ENCODE data around the gene OR2T10. TPM values are rescaled to one million over a fixed set of nuclear protein-coding genes. Genes with fewer than 3 reads are reported as not detected.

Gene OR2T10
- total RNA-seq, 1 donor from 2014 or later = 3.1 TPM

DNA sequence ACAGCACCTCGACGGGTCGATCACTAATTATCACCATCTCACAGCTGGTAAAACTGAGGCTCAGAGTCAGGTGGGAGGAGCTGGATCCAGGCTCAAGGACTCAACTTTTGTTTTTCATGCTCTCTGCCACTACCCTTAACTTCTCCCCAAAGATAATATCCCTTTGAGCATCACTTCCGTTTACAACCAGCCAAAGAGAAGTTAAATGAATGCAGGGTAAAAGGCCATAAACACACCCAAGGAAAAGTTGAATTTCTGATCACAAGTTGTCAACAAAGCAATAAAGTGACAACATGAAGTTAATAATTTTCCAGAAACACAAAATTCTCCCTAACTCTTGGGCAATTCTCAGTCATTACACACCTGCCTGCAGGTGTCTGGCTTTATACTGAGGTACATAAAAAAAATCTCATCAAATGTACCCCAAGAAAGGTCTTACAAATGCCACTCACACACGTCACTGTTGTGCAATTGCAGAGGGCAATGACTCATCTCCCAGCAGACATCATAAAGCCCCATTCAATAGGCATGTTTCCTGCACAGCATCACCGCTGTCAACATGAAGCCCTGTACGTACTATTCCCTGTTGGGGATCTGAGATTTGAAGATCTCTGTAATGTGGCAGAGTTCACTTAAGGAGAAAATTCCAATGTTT, 34.0 kb upstream of the OR2T10 start:
- Mint-ChIP-seq H3K4me1 (peaks cover 11% of the 10 kb centered on the region), H3K27me3 (no peaks in the 10 kb centered on the region), H3K36me3 (ENCODE audit: low read depth) (no peaks in the 10 kb centered on the region), H3K27ac (no peak overlapping the region), H3K4me3 (no peak overlapping the region), H3K9me3 (no peaks in the 10 kb centered on the region)
- DNase-seq (no peak), ATAC-seq (ENCODE audit: low read depth) (peak; percentile 37)
- CTCF ChIA-PET = no interaction called here
- intact Hi-C loops (cut with micrococcal nuclease) = loop anchor here (5.0 kb wide), 1 partner anchor 174 kb away; no protein-coding TSS in a partner anchor
- TF ChIP-seq, protein P1, sequence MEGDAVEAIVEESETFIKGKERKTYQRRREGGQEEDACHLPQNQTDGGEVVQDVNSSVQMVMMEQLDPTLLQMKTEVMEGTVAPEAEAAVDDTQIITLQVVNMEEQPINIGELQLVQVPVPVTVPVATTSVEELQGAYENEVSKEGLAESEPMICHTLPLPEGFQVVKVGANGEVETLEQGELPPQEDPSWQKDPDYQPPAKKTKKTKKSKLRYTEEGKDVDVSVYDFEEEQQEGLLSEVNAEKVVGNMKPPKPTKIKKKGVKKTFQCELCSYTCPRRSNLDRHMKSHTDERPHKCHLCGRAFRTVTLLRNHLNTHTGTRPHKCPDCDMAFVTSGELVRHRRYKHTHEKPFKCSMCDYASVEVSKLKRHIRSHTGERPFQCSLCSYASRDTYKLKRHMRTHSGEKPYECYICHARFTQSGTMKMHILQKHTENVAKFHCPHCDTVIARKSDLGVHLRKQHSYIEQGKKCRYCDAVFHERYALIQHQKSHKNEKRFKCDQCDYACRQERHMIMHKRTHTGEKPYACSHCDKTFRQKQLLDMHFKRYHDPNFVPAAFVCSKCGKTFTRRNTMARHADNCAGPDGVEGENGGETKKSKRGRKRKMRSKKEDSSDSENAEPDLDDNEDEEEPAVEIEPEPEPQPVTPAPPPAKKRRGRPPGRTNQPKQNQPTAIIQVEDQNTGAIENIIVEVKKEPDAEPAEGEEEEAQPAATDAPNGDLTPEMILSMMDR (IDR thresholded peaks at IDR 0.05) = no peak
- POLR2A ChIA-PET = no interaction called here

GRCh38 chr1:248630551-248630950, 33.1 kb upstream of the OR2T10 start:
- Mint-ChIP-seq H3K4me1 (peaks cover 11% of the 10 kb centered on the region), H3K27ac (no peak overlapping the region), H3K27me3 (no peaks in the 10 kb centered on the region), H3K36me3 (ENCODE audit: low read depth) (no peaks in the 10 kb centered on the region), H3K4me3 (no peak overlapping the region), H3K9me3 (no peaks in the 10 kb centered on the region)
- TF ChIP-seq, protein P1 (IDR thresholded peaks at IDR 0.05) = no peak
- POLR2A ChIA-PET = no interaction called here
- DNase-seq = no peak
- no peak for ATAC-seq (ENCODE audit: low read depth)
- intact Hi-C loops (cut with micrococcal nuclease) = loop anchor here (5.0 kb wide), 1 partner anchor 173 kb away; no protein-coding TSS in a partner anchor
- CTCF ChIA-PET = interaction anchor here (1.4 kb wide), 1 partner anchor 175 kb away, joined by 3 read pairs; no protein-coding TSS in a partner anchor

DNA sequence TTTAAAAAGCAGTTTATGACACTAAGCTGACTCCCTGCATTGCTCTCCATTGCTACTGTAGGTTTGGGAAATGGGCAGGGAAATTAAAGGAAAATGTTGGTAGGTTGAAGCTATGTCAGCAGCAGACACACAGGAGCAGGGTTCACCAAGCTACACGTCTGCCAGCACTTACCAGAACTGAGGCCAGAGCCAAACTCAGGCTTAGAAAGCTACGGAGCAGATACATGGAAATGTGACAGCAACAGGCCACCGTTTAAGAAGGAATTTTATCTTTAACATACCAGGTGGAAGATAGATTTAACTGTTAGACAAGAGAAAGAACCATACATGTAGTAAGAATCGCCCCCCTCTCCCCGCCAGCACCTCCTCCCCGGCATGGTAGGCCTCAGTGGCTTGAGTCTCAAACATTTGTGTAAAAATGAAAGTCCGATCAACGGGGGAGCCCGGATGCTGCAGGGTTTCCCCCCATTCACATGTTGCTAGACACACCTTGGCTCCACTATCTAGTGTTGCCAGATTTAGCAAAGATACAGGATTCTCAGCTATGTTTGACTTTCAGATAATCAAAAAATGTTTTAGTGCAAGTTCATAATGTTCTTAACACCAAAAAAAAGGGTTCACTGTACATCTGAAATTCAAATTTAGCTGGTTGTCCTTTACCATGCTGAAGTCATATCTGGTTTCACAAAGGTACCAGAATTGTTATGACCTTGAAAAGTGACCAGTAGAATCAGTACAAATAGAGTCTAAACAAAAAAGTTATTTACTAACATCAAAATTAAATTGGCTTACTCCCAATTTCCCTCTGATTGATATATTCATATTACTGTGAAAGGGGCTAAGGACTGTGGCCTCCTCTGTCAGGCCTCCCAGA, 30.7 kb upstream of the OR2T10 start:
- Mint-ChIP-seq H3K4me3 (no peak overlapping the region), H3K9me3 (no peaks in the 10 kb centered on the region), H3K27me3 (no peaks in the 10 kb centered on the region), H3K36me3 (ENCODE audit: low read depth) (no peaks in the 10 kb centered on the region), H3K27ac (no peak overlapping the region), H3K4me1 (peaks cover 11% of the 10 kb centered on the region)
- ATAC-seq (ENCODE audit: low read depth) = peak; percentile 54
- intact Hi-C loops (cut with micrococcal nuclease) = no loop called here
- TF ChIP-seq, protein P1 (IDR thresholded peaks at IDR 0.05) = no peak
- POLR2A ChIA-PET = interaction anchor here (0.7 to 0.8 kb wide), 2 partner anchors 76 to 129 kb away, joined by 4 read pairs; no protein-coding TSS in a partner anchor
- DNase-seq = no peak
- CTCF ChIA-PET = interaction anchor here (0.7 to 1.0 kb wide), 4 partner anchors 9 to 178 kb away, joined by 3 to 5 read pairs (median 4); no protein-coding TSS in a partner anchor

DNA sequence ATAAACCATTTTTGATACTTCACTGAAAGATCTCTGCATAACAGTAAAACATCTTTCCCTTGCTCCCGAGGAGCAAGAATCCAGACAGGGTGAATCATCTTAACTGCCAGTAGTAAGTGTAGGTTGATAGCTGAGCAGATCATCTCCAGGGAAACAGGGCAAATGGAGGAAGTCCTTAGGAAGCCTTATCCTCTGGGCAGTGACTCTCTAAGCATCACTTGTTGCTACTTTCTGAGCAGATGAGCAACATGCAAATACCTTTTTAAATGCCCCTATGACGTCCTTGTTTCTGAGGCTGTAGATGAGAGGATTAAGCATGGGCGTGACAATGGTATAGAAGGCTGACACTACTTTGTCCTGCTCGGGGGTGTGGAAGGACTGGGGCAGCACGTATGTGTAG, 28.5 kb upstream of the OR2T10 start:
- intact Hi-C loops (cut with micrococcal nuclease) = no loop called here
- ATAC-seq (ENCODE audit: low read depth) (no peak), DNase-seq (no peak)
- ChIA-PET POLR2A (no interaction called here), CTCF (interaction anchor here (5.1 to 11.4 kb wide), 2 partner anchors 63 to 181 kb away, joined by 67 to 218 read pairs; no protein-coding TSS in a partner anchor)
- Mint-ChIP-seq H3K27me3 (no peaks in the 10 kb centered on the region), H3K36me3 (ENCODE audit: low read depth) (no peaks in the 10 kb centered on the region), H3K27ac (no peak overlapping the region), H3K4me3 (no peak overlapping the region), H3K4me1 (peaks cover 18% of the 10 kb centered on the region), H3K9me3 (no peaks in the 10 kb centered on the region)
- TF ChIP-seq, protein P1 (IDR thresholded peaks at IDR 0.05) = no peak

DNA sequence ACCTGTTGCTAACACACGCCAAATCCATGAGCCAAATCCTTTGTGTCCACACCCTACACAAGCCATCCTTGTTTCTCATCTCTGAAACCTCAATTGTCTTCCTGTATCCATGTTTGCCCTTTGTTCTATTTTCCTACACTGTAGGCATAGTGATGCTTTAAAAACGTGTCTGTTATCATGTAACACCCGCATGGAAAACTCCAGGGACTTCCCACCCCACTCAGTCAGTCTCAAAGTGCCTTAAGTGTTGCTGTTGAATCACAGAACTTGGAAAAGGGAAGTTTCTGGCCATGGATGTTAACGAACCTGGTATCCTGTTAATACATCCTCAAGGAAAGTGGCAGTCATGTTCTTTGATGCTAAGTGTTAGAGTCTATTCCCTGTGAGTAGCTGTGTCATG, 27.7 kb upstream of the OR2T10 start:
- Mint-ChIP-seq H3K4me1 (peaks cover 18% of the 10 kb centered on the region), H3K36me3 (ENCODE audit: low read depth) (no peaks in the 10 kb centered on the region), H3K9me3 (no peaks in the 10 kb centered on the region), H3K27me3 (no peaks in the 10 kb centered on the region), H3K27ac (no peak overlapping the region), H3K4me3 (no peak overlapping the region)
- ATAC-seq (ENCODE audit: low read depth) (no peak), DNase-seq (no peak)
- intact Hi-C loops (cut with micrococcal nuclease) = no loop called here
- POLR2A ChIA-PET = no interaction called here
- TF ChIP-seq, protein P1 (IDR thresholded peaks at IDR 0.05) = no peak
- CTCF ChIA-PET = interaction anchor here (5.1 to 11.4 kb wide), 2 partner anchors 63 to 182 kb away, joined by 67 to 218 read pairs; no protein-coding TSS in a partner anchor
